Caco-2 (cell line): Measurements from ENCODE around the gene CHD9. TPM values are rescaled to one million over a fixed set of nuclear protein-coding genes. Genes with fewer than 3 reads are reported as not detected.

Experiments used
- BruUV-seq: library from RNA; stranded (reverse); fragments of 400-500 nt; replicated peaks from 2 replicates; lab custom pipeline; 2021; lab: Mats Ljungman, UMichigan
- CTCF ChIA-PET: fragments of 300-600 bp; sonication (Branson Sonifier 250); formaldehyde crosslinking; loops from one replicate; lab custom pipeline; 2022; ENCODE audit warnings: antibody characterized with exemption; lab: Charles Lee
- POLR2A ChIA-PET: fragments of 300-600 bp; sonication (Branson Sonifier 250); formaldehyde crosslinking; loops from one replicate; lab custom pipeline; 2022; ENCODE audit warnings: antibody characterized with exemption; lab: Charles Lee
- DNase-seq, 2 experiments: peaks; one replicate each; pipeline versions ENCODE4 v3.0.0 to v3.0.0-alpha.2; 2020 to 2022
- H3K27me3 ChIP-seq: replicated peaks from 2 replicates; pipeline ENCODE4 v1.6.0; 2011; ENCODE audit warnings: low read length; ENCODE audit not compliant: control insufficient read depth, insufficient read depth
- H3K36me3 ChIP-seq: 2 replicates; pipeline ENCODE4 v1.5.1; 2011; ENCODE audit warnings: low read length; ENCODE audit not compliant: control insufficient read depth, insufficient read depth
- H3K4me1 ChIP-seq: fragments of 250-450 bp; sonication (Bioruptor Pico); 2 replicates; pipeline ENCODE4 v1.5.1; 2020; ENCODE audit warnings: mild to moderate bottlenecking
- H3K4me3 ChIP-seq: 2 replicates; pipeline ENCODE4 v1.5.1; 2011; ENCODE audit warnings: low read depth, mild to moderate bottlenecking, control low read depth, low read length
- H3K9me3 ChIP-seq: fragments of 250-450 bp; sonication (Bioruptor Pico); 2 replicates; pipeline ENCODE4 v1.5.1; 2020; ENCODE audit warnings: mild to moderate bottlenecking, moderate library complexity
- H3K27ac Mint-ChIP-seq: one replicate; pipeline ENCODE4 v1.8.0; 2022; ENCODE audit warnings: mixed read lengths; ENCODE audit not compliant: unreplicated experiment
- H3K27me3 Mint-ChIP-seq: one replicate; pipeline ENCODE4 v1.8.0; 2022; ENCODE audit warnings: mixed read lengths; ENCODE audit not compliant: insufficient read depth, unreplicated experiment
- H3K36me3 Mint-ChIP-seq: one replicate; pipeline ENCODE4 v1.8.0; 2022; ENCODE audit warnings: mild to moderate bottlenecking, mixed read lengths; ENCODE audit not compliant: insufficient read depth, unreplicated experiment
- H3K4me1 Mint-ChIP-seq: one replicate; pipeline ENCODE4 v1.8.0; 2022; ENCODE audit warnings: low read depth, mixed read lengths; ENCODE audit not compliant: unreplicated experiment
- H3K4me3 Mint-ChIP-seq: one replicate; pipeline ENCODE4 v1.8.0; 2022; ENCODE audit warnings: mild to moderate bottlenecking, moderate library complexity, mixed read lengths; ENCODE audit not compliant: unreplicated experiment
- H3K9me3 Mint-ChIP-seq: one replicate; pipeline ENCODE4 v1.8.0; 2022; ENCODE audit warnings: mixed read lengths; ENCODE audit not compliant: unreplicated experiment
- CTCF ChIP-seq, 2 experiments: fragments of 200-600 bp in 1 of 2; IDR thresholded peaks; 1 replicate in 1 of 2; 2 replicates in 1 of 2; pipeline versions ENCODE4 v1.5.1 to v1.8.0; 2011 to 2022; ENCODE audit warnings: antibody characterized with exemption in 1 of 2, control low read depth in 1 of 2, inconsistent platforms in 1 of 2, low read depth in 1 of 2, low read length in 1 of 2, mild to moderate bottlenecking in 1 of 2, moderate library complexity in 1 of 2; ENCODE audit not compliant: insufficient read depth in 1 of 2, severe bottlenecking in 1 of 2, unreplicated experiment in 1 of 2
- intact Hi-C: fragments of 100-400 bp; cut with micrococcal nuclease; formaldehyde crosslinking; loops from one replicate; pipeline ENCODE4 v1.10.0; 2022; ENCODE audit not compliant: unreplicated experiment
- total RNA-seq: library from RNA; stranded (reverse); gene quantifications from 2 replicates; pipeline ENCODE4 v1.2.3, GENCODE V29; 2022

Gene CHD9
- total RNA-seq, 1 experiment from 2014 or later, result 29.1 TPM

- H3K27me3 ChIP-seq, result no peaks in the 10 kb centered on the region
- no peaks in the 10 kb centered on the region for H3K27me3 Mint-ChIP-seq
- H3K9me3 ChIP-seq, result no peaks in the 10 kb centered on the region
- H3K27ac Mint-ChIP-seq, result no peak overlapping the region
- DNase-seq, result no peak
- ChIA-PET POLR2A (no interaction called here), CTCF (no interaction called here)
- no peak overlapping the region for H3K4me3 Mint-ChIP-seq
- intact Hi-C loops, result no loop called here
- no peaks in the 10 kb centered on the region for H3K9me3 Mint-ChIP-seq
- peaks cover 31% of the 10 kb centered on the region for H3K36me3 Mint-ChIP-seq
- no peak for TF ChIP-seq CTCF (IDR thresholded peaks at IDR 0.05; ENCODE audit: insufficient read depth in 1 of 2, low read depth in 1 of 2, low read length in 1 of 2, severe bottlenecking in 1 of 2, unreplicated experiment in 1 of 2)
- no TSS peak for BruUV-seq
- H3K36me3 ChIP-seq, result peaks cover 5% of the 10 kb centered on the region
- no peaks in the 10 kb centered on the region for H3K4me1 Mint-ChIP-seq
- no peak overlapping the region for H3K4me3 ChIP-seq
- no peaks in the 10 kb centered on the region for H3K4me1 ChIP-seq
These were observed 242.7 kb downstream of the CHD9 start for GRCh38 chr16:53297477-53297876.

- intact Hi-C loops, result no loop called here
- Mint-ChIP-seq H3K36me3 (peaks cover 7% of the 10 kb centered on the region), H3K4me1 (no peaks in the 10 kb centered on the region), H3K9me3 (no peaks in the 10 kb centered on the region), H3K27me3 (no peaks in the 10 kb centered on the region), H3K4me3 (no peak overlapping the region), H3K27ac (no peak overlapping the region)
- Histone ChIP-seq H3K4me1 (peaks cover 5% of the 10 kb centered on the region; the same call in 1 of the 2 replicates), H3K27me3 (no peaks in the 10 kb centered on the region), H3K36me3 (peaks cover 2% of the 10 kb centered on the region), H3K4me3 (no peak overlapping the region), H3K9me3 (no peaks in the 10 kb centered on the region)
- DNase-seq, result no peak
- CTCF ChIA-PET, result no interaction called here
- BruUV-seq, result no TSS peak
- POLR2A ChIA-PET, result no interaction called here
- no peak for TF ChIP-seq CTCF (IDR thresholded peaks at IDR 0.05; ENCODE audit: insufficient read depth in 1 of 2, low read depth in 1 of 2, low read length in 1 of 2, severe bottlenecking in 1 of 2, unreplicated experiment in 1 of 2)
These were observed 249.5 kb downstream of the CHD9 start for GRCh38 chr16:53304334-53304733.

- peaks cover 16% of the 10 kb centered on the region for H3K36me3 Mint-ChIP-seq
- Histone ChIP-seq H3K4me3 (no peak overlapping the region), H3K36me3 (no peaks in the 10 kb centered on the region; the same call in none of the 2 replicates), H3K9me3 (no peaks in the 10 kb centered on the region), H3K27me3 (no peaks in the 10 kb centered on the region), H3K4me1 (peaks cover 9% of the 10 kb centered on the region; the same call in 1 of the 2 replicates)
- no peaks in the 10 kb centered on the region for H3K4me1 Mint-ChIP-seq
- H3K9me3 Mint-ChIP-seq, result no peaks in the 10 kb centered on the region
- intact Hi-C loops, result no loop called here
- DNase-seq, result no peak
- no peak overlapping the region for H3K4me3 Mint-ChIP-seq
- TF ChIP-seq CTCF (IDR thresholded peaks at IDR 0.05; ENCODE audit: insufficient read depth in 1 of 2, low read depth in 1 of 2, low read length in 1 of 2, severe bottlenecking in 1 of 2, unreplicated experiment in 1 of 2), result no peak
- no peaks in the 10 kb centered on the region for H3K27me3 Mint-ChIP-seq
- POLR2A ChIA-PET, result no interaction called here
- no peak overlapping the region for H3K27ac Mint-ChIP-seq
- BruUV-seq, result no TSS peak
- CTCF ChIA-PET, result no interaction called here
These were observed 251.0 kb downstream of the CHD9 start for GRCh38 chr16:53305743-53306142.
